Adrenal gland (tissue), 12 donors: ENCODE data around the gene ANO2. TPM values are rescaled to one million over a fixed set of nuclear protein-coding genes. Genes with fewer than 3 reads are reported as not detected.

ENCODE experiments used
- DNase-seq, 7 donors: peaks; one replicate each; pipeline ENCODE4 v3.0.0-alpha.2; 2019 to 2020
- H3K27ac ChIP-seq, 5 donors: fragments of 200-600 bp; sonication (generic) in 4 of 5; 1 replicate in 3 of 5; 2 replicates in 2 of 5; pipeline versions ENCODE4 v1.5.1 to v1.8.0; 2016 to 2020; ENCODE audit warnings: mild to moderate bottlenecking in 1 of 5
- H3K27me3 ChIP-seq: fragments of 200-600 bp; 2 replicates; pipeline ENCODE4 v1.8.0; 2021
- H3K36me3 ChIP-seq, 2 donors: fragments of 200-600 bp; replicated peaks in 1 of 2; 1 replicate in 1 of 2; 2 replicates in 1 of 2; pipeline versions ENCODE4 v1.5.1 to v1.8.0; 2018 to 2022
- H3K4me1 ChIP-seq, 2 donors: fragments of 200-600 bp; replicated peaks in 1 of 2; 1 replicate in 1 of 2; 2 replicates in 1 of 2; pipeline versions ENCODE4 v1.5.1 to v1.8.0; 2018 to 2021
- H3K4me3 ChIP-seq, 4 donors: fragments of 200-600 bp; sonication (generic) in 3 of 4; one replicate each; pipeline ENCODE4 v1.5.1; 2016 to 2018
- H3K9me3 ChIP-seq, 3 donors: fragments of 200-600 bp; sonication (generic) in 1 of 3; replicated peaks in 1 of 3; 1 replicate in 2 of 3; 2 replicates in 1 of 3; pipeline versions ENCODE4 v1.5.1 to v1.8.0; 2016 to 2021
- CTCF ChIP-seq, 6 experiments: fragments of 450-650 bp in 4 of 6; fragments of 200-600 bp in 2 of 6; sonication (generic) in 1 of 6; IDR thresholded peaks; 1 replicate in 5 of 6; 2 replicates in 1 of 6; pipeline versions ENCODE4 v1.5.1 to v1.8.0; 2016 to 2021; ENCODE audit warnings: antibody characterized with exemption in 6 of 6, mild to moderate bottlenecking in 2 of 6, moderate library complexity in 1 of 6
- POLR2A ChIP-seq, 2 donors: fragments of 450-650 bp; IDR thresholded peaks; one replicate each; pipeline ENCODE4 v1.6.1; 2017; ENCODE audit warnings: antibody characterized with exemption in 2 of 2, mild to moderate bottlenecking in 2 of 2, moderate library complexity in 1 of 2
- WGBS, 4 donors: extraction: QIAGEN DNeasy Blood & Tissue Kit in 2 of 4; methylation state at CpG; one replicate each; pipeline versions ENCODE4 v1.1.5 to v1.1.7; 2013 to 2017; 5-methylcytosine and 5-hydroxymethylcytosine counted together
- intact Hi-C, 2 donors: fragments of 100-400 bp; cut with DNase I; formaldehyde crosslinking; loops; one replicate each; pipeline versions ENCODE4 v1.14.1 to v1.15.0; 2022 to 2023
- polyA plus RNA-seq, 3 donors: library from polyadenylated mRNA; stranded (reverse); fragments of 200-250 nt in 2 of 3; fragments of 350-450 nt in 1 of 3; fragmentation: Illumina TruSeq in 1 of 3; extraction: RNeasy Lipid Tissue Mini Kit (QIAGEN cat#74804) in 1 of 3; gene quantifications; one replicate each; pipeline ENCODE4 v1.2.3, GENCODE V29; 2013 to 2014
- total RNA-seq, 9 donors: library from RNA; depleted of rRNA in 4 of 9; stranded (reverse); fragments of >200 nt in 4 of 9; fragments of 120-200 nt in 1 of 9; fragmentation: NEBNext Ultra II Directional in 1 of 9; extraction: Animal tissue kit (Norgen Biotek cat#: 25700) in 1 of 9; gene quantifications; one replicate each; pipeline versions ENCODE4 v1.1.0 to v1.2.4, GENCODE V29; 2013 to 2023
- donor health status: healthy with polysubstance abuse.
- donor health status: Bipolar disorder and iron deficiency.
- donor health status: DM: yes; HTN: yes; CAD: no.
- donor health status: DM: no; HTN: no; CAD: no.
- donor health status: DM: no; HTN: no; CAD: no.
- donor health status: DM: yes; HTN: yes; CAD: no.

Gene ANO2
- total and polyA plus RNA-seq, 12 donors, result 0.17 to 1.8 (median 0.88) TPM; not detected in 1

DNA sequence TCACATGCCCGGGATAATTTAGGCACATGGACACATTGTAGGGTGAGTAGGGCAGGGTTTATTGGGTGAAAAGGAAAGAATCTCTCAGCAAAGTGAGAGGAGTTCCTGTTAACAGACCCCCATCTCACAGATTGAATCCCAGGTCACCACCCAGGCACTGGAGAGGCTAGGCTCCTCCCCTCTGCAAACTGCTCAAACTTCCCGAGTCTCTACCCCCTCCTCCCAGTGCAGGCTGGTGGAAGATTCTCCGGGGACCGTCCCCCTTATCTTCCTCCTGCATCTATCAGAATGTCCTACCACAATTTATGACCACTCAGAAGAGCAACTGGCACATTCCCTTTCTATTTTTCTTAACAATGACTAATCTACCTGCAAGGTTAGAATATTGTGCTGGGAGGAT lies 387.2 kb downstream of the ANO2 start:
- DNase-seq, result no peak
- H3K4me1 ChIP-seq, result no peaks in the 10 kb centered on the region
- intact Hi-C loops, result no loop called here
- no peak overlapping the region for H3K4me3 ChIP-seq
- H3K9me3 ChIP-seq, result no peaks in the 10 kb centered on the region
- H3K36me3 ChIP-seq, result no peaks in the 10 kb centered on the region
- TF ChIP-seq CTCF (IDR thresholded peaks at IDR 0.05) (no peak), POLR2A (IDR thresholded peaks at IDR 0.05) (no peak)
- WGBS, 4 donors, result 5 to 15% (median 6%) methylated on average over 3 to 4 of the region's 4 CpGs
- H3K27me3 ChIP-seq, result no peaks in the 10 kb centered on the region
- no peak overlapping the region for H3K27ac ChIP-seq

- no peak for DNase-seq
- H3K27me3 ChIP-seq, result no peaks in the 10 kb centered on the region
- TF ChIP-seq CTCF (IDR thresholded peaks at IDR 0.05), result no peak
- WGBS, 4 donors, result 78 to 83% (median 80%) methylated on average over 6 of the region's 6 CpGs
- no peaks in the 10 kb centered on the region for H3K9me3 ChIP-seq
- no peak overlapping the region for H3K27ac ChIP-seq
- no peaks in the 10 kb centered on the region for H3K4me1 ChIP-seq
- intact Hi-C loops, result no loop called here
- no peaks in the 10 kb centered on the region for H3K36me3 ChIP-seq
- H3K4me3 ChIP-seq, result no peak overlapping the region
Observed at GRCh38 chr12:5556946-5557673, 387.9 kb downstream of the ANO2 start.

GRCh38 chr12:5556033-5556614 lies 388.9 kb downstream of the ANO2 start:
- intact Hi-C loops, result no loop called here
- Histone ChIP-seq H3K9me3 (no peaks in the 10 kb centered on the region), H3K4me3 (no peak overlapping the region), H3K27me3 (no peaks in the 10 kb centered on the region), H3K4me1 (no peaks in the 10 kb centered on the region), H3K36me3 (no peaks in the 10 kb centered on the region), H3K27ac (no peak overlapping the region)
- TF ChIP-seq CTCF (IDR thresholded peaks at IDR 0.05) (no peak), POLR2A (IDR thresholded peaks at IDR 0.05) (no peak)
- DNase-seq, result no peak
- 87 to 91% (median 91%) methylated on average over 13 of the region's 13 CpGs for WGBS, 4 donors

DNA sequence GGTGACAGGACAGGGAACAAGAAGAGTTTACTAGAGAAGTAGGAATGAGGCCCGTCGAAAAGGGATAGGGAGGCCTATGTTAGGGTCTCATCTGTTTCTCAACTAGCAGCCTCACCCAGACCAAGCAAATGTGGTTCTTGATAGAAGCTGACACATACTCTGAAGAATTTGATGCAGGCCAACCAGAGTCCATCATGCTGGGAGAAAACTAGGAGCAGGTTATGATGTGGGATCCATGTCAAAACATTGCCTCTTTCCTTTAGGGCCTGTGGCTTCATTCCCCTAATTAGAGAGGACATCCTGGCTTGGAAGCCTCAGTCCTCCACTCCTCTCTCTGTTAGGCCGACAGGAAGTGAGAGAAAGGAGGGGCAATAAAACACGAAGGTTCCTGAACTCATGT lies 390.3 kb downstream of the ANO2 start:
- Histone ChIP-seq H3K4me3 (no peak overlapping the region), H3K9me3 (no peaks in the 10 kb centered on the region), H3K4me1 (no peaks in the 10 kb centered on the region), H3K27ac (no peak overlapping the region), H3K36me3 (no peaks in the 10 kb centered on the region), H3K27me3 (no peaks in the 10 kb centered on the region)
- intact Hi-C loops, result no loop called here
- 45 to 66% (median 61%) methylated on average over 4 of the region's 4 CpGs for WGBS, 4 donors
- TF ChIP-seq POLR2A (IDR thresholded peaks at IDR 0.05), result no peak
- no peak for TF ChIP-seq CTCF (IDR thresholded peaks at IDR 0.05)
- DNase-seq, result no peak
